ENCODE data around the gene TRIM72.
"Not testable (repeated sequence)": the region's sequence is repeated elsewhere in the genome, so short reads cannot be mapped to it uniquely, and the experiment has no call there.

- TF ChIP-seq CTCF (conservative IDR thresholded peaks at IDR 0.05; ENCODE audit: low read depth, low read length); EZH2phosphoT487 (IDR thresholded peaks at IDR 0.05; ENCODE audit: borderline replicate concordance, low read length); EZH2 (IDR thresholded peaks at IDR 0.05; ENCODE audit: low read length, unreplicated experiment): not testable (repeated sequence)
Measured at GRCh38 chr16:31278853-31279252, 64.9 kb downstream of the TRIM72 start.

Measured in PC-3 (cell line).